NCI-H2029 treated with DMSO at 0.1 percent for 48 hours (cell line): ENCODE data around the gene VSTM1.
"Not testable (repeated sequence)": the region's sequence is repeated elsewhere in the genome, so short reads cannot be mapped to it uniquely, and the experiment has no call there.

ENCODE experiments used
- DNase-seq: peaks from one replicate; lab custom pipeline; 2025; lab: John Stamatoyannopoulos, UW

VSTM1 gene, protein sequence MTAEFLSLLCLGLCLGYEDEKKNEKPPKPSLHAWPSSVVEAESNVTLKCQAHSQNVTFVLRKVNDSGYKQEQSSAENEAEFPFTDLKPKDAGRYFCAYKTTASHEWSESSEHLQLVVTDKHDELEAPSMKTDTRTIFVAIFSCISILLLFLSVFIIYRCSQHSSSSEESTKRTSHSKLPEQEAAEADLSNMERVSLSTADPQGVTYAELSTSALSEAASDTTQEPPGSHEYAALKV

DNA sequence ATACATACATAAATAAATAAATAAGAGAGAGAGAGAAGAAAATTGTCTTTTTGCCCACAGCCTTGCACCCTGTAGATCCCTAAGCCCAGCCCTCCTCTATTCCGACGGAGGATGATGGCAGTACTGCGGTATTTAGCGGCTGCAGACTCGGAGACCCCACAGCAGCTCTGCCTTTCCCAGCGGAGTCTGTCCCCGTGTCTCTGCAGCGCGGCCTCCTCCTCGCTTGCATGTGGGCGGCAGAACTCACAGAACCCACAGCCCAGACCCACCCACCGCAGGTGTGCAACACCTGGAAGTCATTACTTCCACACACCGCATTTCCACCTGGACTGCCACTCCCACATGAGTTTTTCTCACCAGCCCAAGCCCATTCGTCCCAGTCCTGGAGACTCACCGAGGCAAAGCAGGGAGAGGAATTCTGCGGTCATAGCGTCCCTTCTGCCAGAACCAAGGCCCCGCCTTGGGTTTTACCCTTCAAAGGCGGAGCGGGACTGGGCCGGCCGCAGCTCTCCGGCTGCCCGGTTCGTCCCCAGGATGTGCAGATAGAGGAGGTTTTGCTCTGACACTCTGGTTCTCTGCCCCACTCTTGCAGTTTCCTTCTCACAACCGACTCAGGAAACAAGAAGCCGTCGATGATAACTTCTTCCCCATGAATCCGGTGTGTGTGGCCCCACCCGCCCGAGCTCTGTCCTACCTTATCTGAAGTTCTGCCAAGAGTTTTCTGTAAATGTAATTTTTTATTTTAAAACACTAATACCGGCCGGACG lies at the start of gene VSTM1:
VSTM1 (minus strand) TSS at position 548 of the 767 bp plus-strand sequence; CDS start at position 428, 120 bp downstream.
- DNase-seq, result no peak

DNA sequence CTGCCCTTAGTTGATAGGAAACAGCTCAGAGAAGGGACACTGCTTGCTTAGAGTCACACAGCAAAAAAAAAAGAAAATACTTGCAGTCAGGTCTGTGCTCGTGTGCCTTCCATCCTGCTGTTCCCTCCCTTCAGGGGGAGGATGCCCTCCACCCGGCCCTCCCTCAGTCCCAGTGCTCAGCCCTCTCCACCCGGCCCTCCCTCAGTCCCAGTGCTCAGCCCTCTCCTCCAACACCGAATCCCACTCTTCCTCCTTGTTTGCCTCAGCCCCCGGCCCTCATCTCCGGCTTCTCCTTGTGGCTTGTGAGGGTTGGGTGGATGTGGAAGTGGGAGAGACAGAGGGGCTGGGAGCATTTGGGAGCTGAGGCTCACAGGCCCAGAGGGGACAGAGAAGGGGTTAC lies 46.0 kb upstream of the VSTM1 start:
- DNase-seq, result no peak

DNA sequence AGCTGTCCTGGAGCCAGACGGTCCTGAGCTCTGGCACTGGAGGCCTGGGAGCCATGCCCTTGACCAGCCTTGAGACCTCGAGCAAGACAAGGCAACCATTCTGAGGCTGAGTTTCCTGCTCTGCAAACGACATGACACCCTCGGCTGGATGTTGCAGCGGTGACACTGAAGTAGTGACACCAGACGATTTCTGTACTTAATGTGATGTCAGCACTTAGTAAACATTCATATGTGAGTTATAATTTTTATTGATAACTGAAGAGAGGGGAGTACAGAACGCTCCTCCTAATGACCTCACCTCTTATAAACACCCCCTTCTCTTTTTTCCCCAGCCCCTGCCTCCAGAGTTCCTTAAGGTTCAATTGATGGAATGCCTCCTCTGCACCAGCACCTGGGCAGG lies 44.8 kb upstream of the VSTM1 start:
- DNase-seq, result no peak

DNA sequence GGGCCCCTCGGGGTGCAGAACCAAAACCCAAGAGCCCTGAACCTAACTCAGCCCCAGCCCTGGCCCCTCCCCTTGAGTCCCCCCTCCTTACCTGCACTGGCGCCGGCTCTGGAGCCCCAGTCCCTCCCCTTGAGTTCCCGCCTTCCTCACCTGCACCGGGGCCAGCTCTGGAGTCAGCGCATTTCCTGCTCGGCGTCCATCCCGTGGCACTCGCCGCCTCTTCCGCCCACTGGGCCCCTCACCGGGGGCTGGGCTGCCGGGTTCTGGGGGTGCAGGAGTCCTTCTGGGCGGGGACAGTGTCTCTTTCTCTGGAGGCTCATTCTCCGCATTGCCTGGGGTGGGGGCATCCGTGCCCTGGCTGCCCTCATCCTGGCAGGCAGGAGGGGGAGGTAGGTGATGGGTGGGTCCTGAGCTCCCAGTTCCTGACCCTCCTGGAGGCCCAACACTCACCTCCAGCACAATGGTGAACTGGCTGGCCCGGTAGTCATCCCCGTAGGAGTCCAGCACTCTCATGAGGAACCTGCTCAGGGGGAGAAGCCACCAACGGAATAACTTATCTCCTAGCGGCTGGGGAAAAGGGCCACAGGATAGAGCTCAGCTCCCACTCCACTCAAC lies 44.3 kb upstream of the VSTM1 start:
- DNase-seq, result no peak

DNA sequence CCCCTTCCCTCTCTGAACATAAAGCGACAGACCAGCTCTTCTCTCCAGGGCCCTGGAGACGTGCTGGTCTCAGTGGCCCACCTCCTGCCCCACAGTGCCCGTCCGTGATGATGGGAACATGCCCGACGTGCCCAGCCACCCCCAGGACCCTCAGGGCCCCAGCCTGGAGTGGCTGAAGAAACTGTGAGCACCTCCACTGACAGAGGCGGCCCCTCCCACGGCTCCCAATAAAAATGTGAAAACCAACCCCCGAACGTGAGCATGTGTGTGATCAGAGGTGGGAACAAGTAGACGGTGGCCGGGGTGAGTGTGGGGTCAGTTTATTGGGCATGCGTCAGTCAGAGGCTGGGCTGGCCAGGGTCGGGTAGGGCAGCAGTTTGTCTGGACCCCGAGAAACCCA lies 43.0 kb upstream of the VSTM1 start:
- DNase-seq, result no peak

DNA sequence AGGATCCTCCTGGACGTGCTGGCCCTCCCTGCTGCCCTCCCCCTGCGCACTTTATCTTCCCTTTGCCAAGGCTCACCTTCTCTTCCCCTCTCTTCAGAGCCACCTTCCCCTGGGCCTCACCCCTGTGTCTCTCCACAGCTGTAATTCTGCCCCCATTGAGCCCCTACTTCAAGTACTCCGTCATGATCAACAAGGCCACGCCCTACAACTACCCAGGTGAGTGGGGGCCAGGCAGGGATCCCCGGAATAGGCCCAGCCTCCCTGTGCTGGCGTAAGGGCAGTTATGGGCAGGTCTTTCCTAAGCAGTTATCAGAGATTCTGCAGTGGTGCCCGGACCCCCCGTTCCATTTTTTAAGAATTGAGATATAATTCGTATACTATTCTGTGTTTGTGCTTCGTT lies 42.1 kb upstream of the VSTM1 start:
- no peak for DNase-seq

DNA sequence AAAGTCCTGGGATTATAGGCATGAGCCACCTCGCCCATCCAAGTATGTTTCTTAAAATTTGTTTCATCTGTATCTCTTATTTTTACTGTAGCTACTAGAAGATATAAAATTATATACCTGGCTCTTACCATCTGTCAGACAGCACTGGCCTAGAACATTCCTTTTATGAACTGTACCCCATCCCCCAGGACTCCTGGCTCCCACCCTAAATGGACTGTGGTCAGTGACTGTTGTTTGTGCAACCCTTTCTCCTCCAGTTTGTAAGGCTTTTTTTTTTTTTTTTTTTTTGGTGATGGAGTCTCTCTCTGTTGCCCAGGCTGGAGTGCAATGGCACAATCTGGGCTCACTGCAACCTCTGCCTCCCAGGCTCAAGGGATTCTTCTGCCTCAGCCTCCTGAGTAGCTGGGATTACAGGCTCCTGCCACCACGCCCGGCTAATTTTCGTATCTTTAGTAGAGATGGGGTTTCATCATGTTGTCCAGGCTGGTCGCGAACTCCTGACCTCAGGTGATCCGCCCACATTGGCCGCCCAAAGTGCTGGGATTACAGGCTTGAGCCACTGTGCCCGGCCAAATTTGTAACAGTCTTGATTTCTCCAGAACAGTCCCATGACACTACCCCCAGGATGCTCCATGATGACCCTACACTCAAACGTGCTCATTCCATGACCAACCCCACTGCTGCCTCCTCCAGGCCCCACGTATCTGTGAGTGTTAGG lies 41.5 kb upstream of the VSTM1 start:
- no peak for DNase-seq

DNA sequence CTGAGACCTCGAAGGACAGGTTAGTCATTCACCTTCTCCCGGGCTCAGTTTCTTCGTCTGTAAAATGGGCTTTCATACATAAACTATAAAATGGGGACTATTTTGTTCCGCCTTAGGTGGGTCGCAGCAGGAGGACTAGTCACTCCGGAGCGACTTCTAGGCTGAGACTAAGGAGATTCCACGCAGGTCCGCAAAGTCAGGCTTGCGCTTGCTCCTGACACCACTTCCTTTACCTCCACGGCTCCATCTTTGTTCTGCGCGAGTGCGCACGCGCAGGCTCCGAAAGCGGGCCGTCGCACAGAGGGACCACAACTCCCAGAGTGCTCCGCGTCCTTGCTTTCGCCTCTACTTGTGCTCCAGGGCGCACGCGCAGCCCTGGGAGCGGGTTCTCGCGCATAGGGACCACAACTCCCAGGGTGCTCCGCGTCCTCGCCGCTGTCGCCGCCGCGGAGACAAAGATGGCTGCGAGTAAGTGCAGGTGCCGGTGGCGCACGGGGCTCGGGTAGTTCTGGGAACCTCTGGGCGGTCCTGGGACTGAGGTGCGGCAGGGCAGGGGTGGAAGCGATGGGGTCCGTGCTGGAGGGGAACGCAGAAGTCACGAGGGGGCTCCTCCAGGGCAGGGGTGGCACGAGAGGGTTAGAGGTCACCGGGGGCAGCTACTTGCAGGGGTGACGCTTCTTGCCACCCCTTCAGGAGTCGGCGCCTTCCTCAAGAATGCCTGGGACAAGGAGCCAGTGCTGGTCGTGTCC lies 38.9 kb upstream of the VSTM1 start, which contains the start of gene NDUFA3:
NDUFA3 (plus strand) TSS at position 435 of the 749 bp plus-strand sequence; CDS start at position 459, 24 bp downstream.
- peak; percentile 90 for DNase-seq

DNA sequence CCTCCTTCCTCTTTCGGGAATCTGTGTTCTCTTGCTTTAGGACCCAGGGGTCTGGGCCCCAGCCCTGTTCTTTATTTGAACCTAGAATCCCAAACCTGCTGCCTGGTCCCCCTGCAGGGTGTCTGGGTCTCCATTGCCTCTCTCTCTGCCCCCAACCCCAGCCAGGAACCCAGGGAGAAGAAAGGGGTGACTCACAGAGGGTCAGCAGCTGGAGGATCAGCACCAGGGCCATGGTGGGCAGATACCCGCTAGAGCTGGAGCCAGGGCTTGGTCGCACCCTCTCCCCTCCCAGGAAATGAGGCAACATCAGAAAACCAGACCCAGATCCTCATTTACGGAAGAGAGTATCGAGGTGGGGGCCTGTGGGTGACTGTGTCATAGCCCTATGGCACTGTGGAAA lies 36.9 kb upstream of the VSTM1 start, which contains the start of gene OSCAR:
OSCAR (minus strand) TSS at position 243 of the 400 bp plus-strand sequence; CDS start at position 232, 11 bp downstream.
- DNase-seq, result no peak

DNA sequence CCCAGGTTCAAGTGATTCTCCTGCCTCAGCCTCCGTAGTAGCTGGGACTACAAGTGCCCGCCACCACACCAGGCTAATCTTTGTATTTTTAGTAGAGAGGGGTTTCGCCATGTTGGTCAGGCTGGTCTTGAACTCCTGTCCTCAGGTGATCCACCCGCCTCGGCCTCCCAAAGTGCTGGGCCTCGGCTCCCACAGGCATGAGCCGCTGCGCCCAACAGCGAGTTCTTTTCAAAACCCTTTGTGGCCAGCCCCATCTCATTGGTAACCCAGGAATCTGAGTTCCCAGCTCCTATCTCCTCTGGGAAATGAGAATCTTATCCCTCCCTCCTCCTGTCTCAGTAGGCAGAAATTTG lies 36.2 kb upstream of the VSTM1 start:
- not testable (repeated sequence) for DNase-seq

DNA sequence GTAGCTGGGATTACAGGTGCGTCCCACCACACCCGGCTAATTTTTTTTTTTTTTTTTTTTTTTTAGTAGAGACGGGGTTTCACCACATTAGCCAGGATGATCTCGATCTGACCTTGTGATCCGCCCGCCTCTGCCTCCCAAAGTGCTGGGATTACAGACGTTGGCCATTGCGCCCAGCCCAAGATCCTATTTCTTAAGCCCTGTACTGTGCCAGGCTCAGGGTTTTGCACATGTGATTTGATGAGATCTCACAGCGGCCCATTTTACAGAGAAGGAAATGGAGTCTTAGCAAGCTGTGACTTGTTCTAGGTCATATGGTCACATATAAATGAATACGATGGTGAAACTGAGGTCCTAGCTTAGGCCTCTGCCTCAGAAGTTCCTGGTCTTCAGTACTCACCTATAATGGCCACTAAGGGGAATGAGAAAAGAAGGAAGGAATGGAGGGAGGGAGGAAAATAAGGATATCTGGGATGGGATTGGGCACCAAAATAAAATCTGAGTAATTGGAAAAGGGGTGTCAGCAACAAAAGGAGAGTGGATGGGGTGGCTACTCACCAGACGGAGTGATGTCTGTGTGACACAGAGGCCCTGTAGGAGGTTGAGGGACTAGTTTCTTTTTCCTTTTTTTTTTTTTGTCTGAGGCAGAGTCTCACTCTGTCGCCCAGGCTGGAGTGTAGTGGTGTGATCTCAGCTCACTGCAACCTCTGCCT lies 35.6 kb upstream of the VSTM1 start:
- DNase-seq, result no peak

DNA sequence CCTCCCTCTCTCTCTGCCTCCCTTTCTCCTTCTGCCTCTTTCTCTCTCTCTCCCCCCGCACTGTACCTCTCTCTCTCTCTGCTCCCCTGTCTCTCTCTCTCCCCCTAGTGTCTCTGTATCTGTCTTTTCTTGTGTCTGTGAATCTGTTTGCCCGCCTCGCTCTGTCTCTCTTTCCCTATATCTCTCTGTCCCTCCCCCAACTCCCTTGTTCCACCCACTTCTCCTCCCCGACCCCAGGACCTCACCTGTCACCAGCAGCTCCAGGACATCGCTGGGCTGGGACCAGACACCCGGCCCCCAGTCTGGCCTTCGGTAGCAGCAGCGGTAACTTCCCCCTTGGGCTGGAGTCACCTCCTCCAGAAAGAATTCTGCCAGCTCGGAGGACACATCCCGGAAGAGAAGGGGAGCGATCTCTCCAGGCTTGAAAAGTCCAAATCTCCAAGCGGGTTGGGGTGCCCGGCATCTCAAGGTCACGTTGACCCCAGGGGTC lies 33.0 kb upstream of the VSTM1 start:
- no peak for DNase-seq

DNA sequence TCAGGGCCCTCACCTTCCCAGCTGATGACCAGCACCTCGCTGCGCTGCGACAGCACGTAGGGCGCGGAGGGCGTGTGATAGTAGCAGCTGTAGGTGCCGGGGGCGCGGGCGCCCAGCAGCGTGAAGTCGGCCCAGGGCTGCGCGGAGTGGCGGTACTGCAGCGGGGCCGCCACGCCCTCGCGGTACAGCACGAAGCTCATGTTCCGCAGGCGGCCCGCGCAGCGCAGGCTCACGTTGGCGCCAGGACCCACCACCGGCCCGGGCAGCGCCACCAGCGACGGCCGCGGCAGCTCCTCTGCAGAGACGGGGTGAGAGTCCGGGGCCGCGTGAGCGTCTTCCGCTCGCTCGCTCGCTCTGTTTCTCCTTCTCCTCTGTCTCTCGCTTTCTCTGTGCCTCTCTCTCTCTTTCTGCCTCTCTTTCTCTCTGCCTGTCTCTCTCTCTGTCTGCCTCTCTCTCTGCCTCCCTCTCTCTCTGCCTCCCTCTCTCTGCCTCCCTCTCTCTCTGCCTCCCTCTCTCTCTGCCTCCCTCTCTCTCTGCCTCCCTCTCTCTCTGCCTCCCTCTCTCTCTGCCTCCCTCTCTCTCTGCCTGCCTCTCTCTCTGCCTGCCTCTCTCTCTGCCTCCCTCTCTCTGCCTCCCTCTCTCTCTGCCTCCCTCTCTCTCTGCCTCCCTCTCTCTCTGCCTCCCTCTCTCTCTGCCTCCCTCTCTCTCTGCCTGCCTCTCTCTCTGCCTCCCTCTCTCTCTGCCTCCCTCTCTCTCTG lies 32.3 kb upstream of the VSTM1 start:
- DNase-seq, result not testable (repeated sequence)

DNA sequence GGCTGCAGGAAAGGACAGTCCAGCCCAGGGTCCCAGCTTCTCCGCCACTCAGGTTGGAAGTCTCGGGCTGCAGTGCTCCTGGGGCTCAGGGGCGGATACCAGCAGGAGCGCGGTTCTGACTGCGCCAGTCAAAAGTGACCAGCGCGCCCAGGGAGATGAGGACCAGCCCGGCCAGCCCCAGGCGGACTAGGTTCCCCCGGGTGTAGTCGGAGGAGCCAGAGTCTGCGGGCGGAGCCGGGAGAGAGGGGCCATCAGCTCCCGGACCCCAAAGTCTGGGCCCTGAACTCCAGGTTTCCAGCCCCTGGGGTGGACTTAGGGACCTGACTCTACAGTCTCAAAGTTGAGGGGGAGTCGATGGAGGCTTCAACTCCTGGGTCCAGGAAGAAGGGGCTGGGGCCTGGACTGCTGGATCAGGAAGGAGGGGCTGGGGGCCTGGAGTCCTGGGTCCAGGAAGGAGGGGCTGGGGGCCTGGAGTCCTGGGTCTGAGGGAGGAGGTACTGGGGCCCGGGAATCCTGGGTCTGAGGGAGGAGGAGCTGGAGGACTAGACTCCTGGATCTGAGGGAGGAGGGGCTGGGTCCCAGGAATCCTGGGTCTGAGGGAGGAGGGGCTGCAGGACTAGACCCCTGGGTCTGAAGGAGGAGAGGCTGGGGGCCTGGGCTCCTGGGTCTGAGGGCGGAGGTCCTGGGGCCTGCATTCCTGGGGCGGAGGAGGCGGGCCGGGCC lies 31.6 kb upstream of the VSTM1 start:
- DNase-seq, result no peak

DNA sequence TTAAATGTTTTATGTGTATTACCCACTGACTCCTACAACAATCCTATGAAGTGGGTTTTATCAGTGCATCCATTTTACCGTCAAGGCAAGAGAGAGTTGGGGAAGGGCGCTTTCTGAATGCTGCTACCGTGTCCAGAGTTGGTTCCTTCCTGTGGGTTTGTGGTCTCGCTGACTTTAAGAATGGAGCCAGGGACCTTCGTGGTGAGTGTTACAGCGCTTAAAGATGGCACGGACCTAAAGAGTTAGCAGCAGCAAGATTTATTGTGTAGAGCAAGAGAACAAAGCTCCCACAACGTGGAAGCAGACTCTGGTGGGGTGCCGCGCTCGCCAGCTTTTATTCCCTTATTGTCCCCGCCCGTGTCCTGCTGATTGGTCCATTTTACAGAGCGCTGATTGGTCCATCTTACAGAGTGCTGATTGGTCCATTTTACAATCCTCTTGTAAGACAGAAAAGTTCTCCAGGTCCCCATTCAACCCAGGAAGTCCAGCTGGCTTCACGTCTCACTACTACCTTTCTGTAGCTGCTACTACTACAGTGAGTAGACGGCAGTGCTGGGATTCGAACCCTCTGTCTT lies 30.8 kb upstream of the VSTM1 start:
- DNase-seq, result no peak

DNA sequence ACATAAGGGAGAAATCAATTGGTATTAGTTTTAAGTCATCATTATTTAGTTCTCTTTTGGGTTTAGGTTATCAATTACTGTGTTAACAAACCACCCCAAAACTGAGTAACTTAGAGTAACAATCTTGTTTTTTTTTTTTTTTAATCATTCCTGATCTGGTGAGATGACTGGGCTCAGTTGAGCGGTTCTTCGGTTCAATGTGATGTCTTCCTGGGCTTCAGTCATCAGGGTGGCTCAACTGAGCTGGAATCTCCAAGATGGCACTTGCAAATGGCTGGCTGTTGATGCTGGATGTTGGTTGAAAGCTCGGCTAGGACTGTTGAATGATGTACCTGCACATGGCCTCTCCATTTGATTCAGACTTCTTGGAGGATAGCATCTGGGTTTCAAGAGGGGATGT lies 20.7 kb upstream of the VSTM1 start:
- DNase-seq, result no peak

DNA sequence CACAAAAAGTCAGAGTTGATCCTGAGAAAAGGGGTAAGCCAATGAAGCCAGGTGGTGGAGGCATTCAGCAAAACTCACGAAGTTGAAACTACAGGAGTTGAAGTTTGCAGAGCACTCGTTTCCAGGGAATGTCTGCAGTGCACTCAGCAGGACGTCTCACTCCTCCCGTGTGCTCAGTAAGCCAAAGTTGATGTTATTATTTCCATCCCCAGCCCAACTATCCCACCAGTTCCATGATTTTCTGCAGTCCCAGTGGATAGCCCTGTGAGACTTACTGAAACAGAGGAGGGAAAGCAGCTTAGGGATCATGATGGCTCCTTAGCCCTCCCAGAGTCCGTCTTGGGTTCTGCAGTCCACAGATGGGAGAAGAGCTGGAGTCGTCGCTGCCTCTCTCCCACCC lies 17.3 kb upstream of the VSTM1 start, which contains the start of gene TARM1:
TARM1 (minus strand) TSS at position 334 of the 400 bp plus-strand sequence; CDS start at position 309, 25 bp downstream.
- no peak for DNase-seq

DNA sequence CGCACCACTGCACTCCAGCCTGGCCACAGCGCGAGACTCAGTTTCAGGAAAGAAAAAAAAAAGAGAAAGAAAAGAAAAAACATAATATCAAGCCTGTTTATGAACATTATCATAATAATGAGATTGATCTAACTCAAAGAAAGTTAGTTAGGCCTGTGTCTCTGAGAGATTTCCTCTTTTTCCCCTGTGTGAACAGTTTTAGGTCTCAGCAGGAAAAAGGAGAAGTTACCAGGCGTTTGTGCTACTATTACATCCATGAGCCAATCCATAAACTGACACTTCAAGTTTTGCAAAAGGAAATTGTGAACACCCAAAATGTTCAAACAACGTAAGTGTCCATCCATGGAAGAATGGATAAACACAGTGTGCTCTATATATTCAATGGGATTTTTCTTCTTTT lies 13.6 kb upstream of the VSTM1 start:
- no peak for DNase-seq

DNA sequence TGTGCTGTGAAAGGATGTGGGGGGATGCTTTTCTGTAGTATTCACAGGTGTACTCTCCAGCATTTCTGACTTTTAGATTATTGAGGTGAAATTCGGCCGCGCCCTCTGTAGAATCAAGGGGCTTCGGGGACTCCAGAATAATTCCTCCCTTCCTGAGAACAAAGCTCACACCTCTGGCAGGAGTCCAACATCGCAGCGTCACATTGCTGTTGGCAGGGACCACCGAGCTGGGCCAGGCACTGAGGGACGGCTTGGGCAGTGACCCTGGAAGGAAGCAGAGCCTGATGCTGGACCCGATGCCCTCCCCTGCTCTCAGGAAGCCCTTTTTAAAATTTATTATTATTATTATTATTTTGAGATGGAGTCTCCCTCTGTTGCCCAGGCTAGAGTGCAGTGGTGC lies 11.2 kb upstream of the VSTM1 start:
- DNase-seq, result no peak
